Measurements from ENCODE around the gene SLC6A13.

The SLC6A13 gene

GRCh38 chr12:295132-295531 is 32.5 kb upstream of the SLC6A13 start:
- H3K36me3 Mint-ChIP-seq (ENCODE audit: low read depth) = peaks cover 95% of the 10 kb centered on the region

GRCh38 chr12:293199-293598 is 30.6 kb upstream of the SLC6A13 start:
- no peak overlapping the region for H3K4me3 Mint-ChIP-seq
- peak overlapping the region; percentile 44 for H3K27ac Mint-ChIP-seq
- DNase-seq = no peak
- peaks cover 79% of the 10 kb centered on the region for H3K36me3 Mint-ChIP-seq (ENCODE audit: low read depth)
- no peaks in the 10 kb centered on the region for H3K9me3 Mint-ChIP-seq
- no peaks in the 10 kb centered on the region for H3K4me1 Mint-ChIP-seq
- TF ChIP-seq, protein P1, sequence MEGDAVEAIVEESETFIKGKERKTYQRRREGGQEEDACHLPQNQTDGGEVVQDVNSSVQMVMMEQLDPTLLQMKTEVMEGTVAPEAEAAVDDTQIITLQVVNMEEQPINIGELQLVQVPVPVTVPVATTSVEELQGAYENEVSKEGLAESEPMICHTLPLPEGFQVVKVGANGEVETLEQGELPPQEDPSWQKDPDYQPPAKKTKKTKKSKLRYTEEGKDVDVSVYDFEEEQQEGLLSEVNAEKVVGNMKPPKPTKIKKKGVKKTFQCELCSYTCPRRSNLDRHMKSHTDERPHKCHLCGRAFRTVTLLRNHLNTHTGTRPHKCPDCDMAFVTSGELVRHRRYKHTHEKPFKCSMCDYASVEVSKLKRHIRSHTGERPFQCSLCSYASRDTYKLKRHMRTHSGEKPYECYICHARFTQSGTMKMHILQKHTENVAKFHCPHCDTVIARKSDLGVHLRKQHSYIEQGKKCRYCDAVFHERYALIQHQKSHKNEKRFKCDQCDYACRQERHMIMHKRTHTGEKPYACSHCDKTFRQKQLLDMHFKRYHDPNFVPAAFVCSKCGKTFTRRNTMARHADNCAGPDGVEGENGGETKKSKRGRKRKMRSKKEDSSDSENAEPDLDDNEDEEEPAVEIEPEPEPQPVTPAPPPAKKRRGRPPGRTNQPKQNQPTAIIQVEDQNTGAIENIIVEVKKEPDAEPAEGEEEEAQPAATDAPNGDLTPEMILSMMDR (IDR thresholded peaks at IDR 0.05) = no peak
- no peaks in the 10 kb centered on the region for H3K27me3 Mint-ChIP-seq (ENCODE audit: low read depth, poor library complexity)

More at GRCh38 chr12:295132-295531, 32.5 kb upstream of the SLC6A13 start:
- DNase-seq = no peak
- Mint-ChIP-seq H3K4me1 (no peaks in the 10 kb centered on the region), H3K9me3 (peaks cover 17% of the 10 kb centered on the region), H3K27me3 (ENCODE audit: low read depth, poor library complexity) (no peaks in the 10 kb centered on the region), H3K27ac (no peak overlapping the region), H3K4me3 (no peak overlapping the region)
- TF ChIP-seq, protein P1 (IDR thresholded peaks at IDR 0.05) = no peak

DNA sequence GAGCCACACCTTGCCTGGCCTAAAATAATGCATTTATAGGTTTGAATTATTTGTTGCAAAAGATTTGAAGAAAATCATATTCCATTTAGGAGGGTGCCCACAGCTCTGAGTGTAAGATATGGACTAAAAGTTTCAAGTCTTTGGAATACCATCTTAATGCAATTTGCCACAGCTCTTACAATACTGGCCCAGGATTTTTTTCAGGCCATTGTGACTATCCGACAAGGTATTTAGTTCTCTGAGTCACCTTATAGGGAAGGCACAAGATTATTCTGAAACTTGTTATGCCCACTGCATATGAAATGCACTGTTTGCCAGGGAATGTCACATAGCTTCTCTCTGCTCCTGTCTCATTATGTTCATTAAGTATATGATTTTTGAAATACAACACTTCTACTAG is 29.6 kb upstream of the SLC6A13 start:
- no peak for DNase-seq
- no peaks in the 10 kb centered on the region for H3K4me1 Mint-ChIP-seq
- no peaks in the 10 kb centered on the region for H3K27me3 Mint-ChIP-seq (ENCODE audit: low read depth, poor library complexity)
- H3K27ac Mint-ChIP-seq = no peak overlapping the region
- no peaks in the 10 kb centered on the region for H3K9me3 Mint-ChIP-seq
- no peak overlapping the region for H3K4me3 Mint-ChIP-seq
- TF ChIP-seq, protein P1 (IDR thresholded peaks at IDR 0.05) = no peak
- peaks cover 79% of the 10 kb centered on the region for H3K36me3 Mint-ChIP-seq (ENCODE audit: low read depth)

GRCh38 chr12:291153-291723 is 28.6 kb upstream of the SLC6A13 start:
- no peaks in the 10 kb centered on the region for H3K4me1 Mint-ChIP-seq
- H3K9me3 Mint-ChIP-seq = no peaks in the 10 kb centered on the region
- no peak overlapping the region for H3K27ac Mint-ChIP-seq
- no peaks in the 10 kb centered on the region for H3K27me3 Mint-ChIP-seq (ENCODE audit: low read depth, poor library complexity)
- no peak overlapping the region for H3K4me3 Mint-ChIP-seq
- no peak for DNase-seq
- peaks cover 79% of the 10 kb centered on the region for H3K36me3 Mint-ChIP-seq (ENCODE audit: low read depth)
- TF ChIP-seq, protein P1 (IDR thresholded peaks at IDR 0.05) = no peak

GRCh38 chr12:288687-289086 is 26.1 kb upstream of the SLC6A13 start:
- Mint-ChIP-seq H3K9me3 (no peaks in the 10 kb centered on the region), H3K27ac (no peak overlapping the region), H3K27me3 (ENCODE audit: low read depth, poor library complexity) (no peaks in the 10 kb centered on the region), H3K4me1 (no peaks in the 10 kb centered on the region), H3K4me3 (no peak overlapping the region), H3K36me3 (ENCODE audit: low read depth) (peaks cover 75% of the 10 kb centered on the region)
- TF ChIP-seq, protein P1 (IDR thresholded peaks at IDR 0.05) = no peak
- no peak for DNase-seq
